ENCODE data around the gene NT5DC2. TPM values are rescaled to one million over a fixed set of nuclear protein-coding genes. Genes with fewer than 3 reads are reported as not detected.

NT5DC2 gene
- total RNA-seq, 1 experiment from 2014 or later, result 46.9 TPM

DNA sequence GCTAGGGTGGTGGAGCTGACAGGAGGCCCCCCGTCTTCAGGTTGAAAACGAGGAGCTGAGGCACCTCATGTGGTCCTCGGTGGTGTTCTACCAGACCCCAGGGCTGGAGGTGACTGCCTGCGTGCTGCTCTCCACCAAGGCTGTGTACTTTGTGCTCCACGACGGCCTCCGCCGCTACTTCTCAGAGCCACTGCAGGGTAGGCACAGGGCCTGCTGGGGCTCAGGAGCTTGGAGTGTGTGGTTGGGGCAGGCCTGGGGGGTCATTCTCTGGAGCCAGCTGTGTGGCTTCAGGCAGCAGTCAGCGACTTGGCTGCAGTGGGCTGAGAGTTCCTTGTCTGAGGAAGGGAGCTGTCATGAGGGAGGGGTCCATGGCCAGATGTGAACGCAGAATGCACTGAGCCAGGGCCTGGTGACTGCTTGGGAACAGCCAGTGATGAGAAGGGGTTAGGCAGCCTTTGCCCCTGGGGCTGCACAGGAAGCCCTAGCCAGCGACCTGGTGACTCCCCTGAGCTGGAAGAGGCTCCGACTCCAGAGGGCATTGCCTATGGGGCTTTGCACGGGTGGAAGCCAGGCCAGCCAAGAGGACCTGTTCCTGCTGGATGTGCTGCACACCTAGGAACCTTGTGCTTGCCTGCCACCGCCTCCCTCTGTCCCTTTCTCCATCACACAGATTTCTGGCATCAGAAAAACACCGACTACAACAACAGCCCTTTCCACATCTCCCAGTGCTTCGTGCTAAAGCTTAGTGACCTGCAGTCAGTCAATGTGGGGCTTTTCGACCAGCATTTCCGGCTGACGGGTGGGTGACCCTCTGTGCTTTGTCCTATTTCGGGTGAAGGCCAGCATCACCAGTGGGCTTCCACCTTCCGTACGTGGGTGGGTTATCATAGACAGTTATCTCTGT is 43.4 kb downstream of the NT5DC2 start:
- DNase-seq (ENCODE audit: low spot score), result no peak

DNA sequence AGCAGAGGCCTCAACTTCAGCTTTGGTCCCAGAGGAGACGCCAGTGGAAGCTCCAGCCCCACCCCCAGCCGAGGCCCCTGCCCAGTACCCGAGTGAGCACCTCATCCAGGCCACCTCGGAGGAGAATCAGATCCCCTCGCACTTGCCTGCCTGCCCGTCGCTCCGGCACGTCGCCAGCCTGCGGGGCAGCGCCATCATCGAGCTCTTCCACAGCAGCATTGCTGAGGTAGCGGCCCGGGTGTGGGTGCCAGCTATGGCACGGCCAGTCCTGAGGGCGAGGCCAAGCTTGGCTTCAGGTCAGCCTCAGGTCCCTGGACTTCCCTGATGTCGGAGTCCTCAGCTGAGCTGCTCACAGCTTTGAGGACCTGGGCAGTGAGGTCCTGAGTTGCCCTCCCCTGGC is 44.2 kb downstream of the NT5DC2 start:
- DNase-seq (ENCODE audit: low spot score), result no peak

DNA sequence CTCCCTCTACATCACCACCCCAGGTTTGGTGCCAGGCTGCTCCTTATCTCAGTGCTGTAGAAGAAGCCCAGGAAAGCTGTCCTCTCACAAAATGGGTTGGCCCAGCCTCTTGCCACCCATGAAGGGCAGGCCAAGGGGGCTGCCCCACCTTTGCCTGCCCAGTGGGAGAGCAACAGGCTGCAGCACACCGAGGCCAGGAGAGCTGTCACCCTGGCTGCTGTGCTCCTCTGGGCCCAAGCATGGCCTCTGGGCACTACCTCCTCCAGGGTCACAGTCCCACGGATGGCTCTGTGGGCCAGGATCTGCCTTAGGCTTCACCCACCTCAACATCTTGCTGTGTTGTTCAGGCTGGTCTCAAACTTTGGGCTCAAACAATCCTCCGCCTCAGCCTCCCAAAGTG is 44.9 kb downstream of the NT5DC2 start:
- no peak for DNase-seq (ENCODE audit: low spot score)

DNA sequence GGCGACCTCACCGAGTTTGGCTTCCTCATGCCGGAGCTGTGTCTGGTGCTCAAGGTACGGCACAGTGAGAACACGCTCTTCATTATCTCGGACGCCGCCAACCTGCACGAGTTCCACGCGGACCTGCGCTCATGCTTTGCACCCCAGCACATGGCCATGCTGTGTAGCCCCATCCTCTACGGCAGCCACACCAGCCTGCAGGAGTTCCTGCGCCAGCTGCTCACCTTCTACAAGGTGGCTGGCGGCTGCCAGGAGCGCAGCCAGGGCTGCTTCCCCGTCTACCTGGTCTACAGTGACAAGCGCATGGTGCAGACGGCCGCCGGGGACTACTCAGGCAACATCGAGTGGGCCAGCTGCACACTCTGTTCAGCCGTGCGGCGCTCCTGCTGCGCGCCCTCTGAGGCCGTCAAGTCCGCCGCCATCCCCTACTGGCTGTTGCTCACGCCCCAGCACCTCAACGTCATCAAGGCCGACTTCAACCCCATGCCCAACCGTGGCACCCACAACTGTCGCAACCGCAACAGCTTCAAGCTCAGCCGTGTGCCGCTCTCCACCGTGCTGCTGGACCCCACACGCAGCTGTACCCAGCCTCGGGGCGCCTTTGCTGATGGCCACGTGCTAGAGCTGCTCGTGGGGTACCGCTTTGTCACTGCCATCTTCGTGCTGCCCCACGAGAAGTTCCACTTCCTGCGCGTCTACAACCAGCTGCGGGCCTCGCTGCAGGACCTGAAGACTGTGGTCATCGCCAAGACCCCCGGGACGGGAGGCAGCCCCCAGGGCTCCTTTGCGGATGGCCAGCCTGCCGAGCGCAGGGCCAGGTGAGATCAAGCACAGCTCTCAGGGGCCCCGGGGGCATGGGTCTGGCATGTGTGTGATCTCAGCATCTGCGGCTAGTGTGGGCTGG is 45.6 kb downstream of the NT5DC2 start:
- DNase-seq (ENCODE audit: low spot score), result no peak

DNA sequence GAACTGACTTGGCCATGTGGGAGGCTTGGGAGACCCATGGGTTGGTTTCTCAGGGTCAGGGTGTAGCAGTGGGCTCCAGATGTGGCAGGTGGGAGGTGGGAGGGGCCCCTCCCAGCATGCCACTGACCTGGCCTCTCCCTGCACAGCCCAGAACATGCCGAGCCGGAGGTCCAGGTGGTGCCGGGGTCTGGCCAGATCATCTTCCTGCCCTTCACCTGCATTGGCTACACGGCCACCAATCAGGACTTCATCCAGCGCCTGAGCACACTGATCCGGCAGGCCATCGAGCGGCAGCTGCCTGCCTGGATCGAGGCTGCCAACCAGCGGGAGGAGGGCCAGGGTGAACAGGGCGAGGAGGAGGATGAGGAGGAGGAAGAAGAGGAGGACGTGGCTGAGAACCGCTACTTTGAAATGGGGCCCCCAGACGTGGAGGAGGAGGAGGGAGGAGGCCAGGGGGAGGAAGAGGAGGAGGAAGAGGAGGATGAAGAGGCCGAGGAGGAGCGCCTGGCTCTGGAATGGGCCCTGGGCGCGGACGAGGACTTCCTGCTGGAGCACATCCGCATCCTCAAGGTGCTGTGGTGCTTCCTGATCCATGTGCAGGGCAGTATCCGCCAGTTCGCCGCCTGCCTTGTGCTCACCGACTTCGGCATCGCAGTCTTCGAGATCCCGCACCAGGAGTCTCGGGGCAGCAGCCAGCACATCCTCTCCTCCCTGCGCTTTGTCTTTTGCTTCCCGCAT is 46.4 kb downstream of the NT5DC2 start:
- no peak for DNase-seq (ENCODE audit: low spot score)

DNA sequence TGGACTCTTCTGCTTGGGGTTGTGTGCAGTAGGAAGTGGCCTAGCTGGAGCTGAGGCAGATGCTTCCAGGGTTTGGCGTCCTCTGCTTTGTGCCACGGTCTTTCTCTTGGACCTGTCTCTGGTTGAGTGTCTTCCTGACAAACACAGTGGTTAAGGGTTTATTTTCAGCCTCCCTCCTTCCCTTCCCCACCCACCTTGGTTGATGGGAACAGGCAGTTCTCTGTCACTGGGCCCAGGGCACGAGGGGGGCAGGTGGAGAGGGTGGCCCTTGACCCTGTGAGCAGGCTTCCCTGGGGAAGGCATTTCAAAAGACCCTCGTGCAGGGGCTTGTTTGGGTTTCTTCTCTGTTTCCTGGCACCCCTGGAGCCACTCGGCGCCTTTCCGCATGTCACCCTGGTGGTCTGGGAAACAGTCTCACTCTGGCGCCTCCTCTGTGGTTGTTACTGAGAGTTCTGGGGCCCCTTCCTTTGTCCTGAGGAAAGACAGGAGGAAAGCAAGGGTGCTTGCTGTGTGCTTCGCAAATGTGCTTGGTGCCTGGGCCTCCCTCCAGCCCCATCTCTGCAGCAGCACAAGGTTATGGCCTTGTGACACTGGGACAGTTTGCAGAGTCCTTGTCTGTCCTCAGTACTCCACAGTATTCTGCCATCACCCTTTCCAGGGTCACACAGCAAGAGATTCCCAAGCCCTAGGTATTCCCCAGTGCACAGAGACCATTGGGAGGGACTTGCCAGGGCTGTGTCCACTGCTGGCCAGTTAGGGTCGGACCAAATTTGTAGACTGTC is 48.8 kb downstream of the NT5DC2 start:
- DNase-seq (ENCODE audit: low spot score), result no peak

DNA sequence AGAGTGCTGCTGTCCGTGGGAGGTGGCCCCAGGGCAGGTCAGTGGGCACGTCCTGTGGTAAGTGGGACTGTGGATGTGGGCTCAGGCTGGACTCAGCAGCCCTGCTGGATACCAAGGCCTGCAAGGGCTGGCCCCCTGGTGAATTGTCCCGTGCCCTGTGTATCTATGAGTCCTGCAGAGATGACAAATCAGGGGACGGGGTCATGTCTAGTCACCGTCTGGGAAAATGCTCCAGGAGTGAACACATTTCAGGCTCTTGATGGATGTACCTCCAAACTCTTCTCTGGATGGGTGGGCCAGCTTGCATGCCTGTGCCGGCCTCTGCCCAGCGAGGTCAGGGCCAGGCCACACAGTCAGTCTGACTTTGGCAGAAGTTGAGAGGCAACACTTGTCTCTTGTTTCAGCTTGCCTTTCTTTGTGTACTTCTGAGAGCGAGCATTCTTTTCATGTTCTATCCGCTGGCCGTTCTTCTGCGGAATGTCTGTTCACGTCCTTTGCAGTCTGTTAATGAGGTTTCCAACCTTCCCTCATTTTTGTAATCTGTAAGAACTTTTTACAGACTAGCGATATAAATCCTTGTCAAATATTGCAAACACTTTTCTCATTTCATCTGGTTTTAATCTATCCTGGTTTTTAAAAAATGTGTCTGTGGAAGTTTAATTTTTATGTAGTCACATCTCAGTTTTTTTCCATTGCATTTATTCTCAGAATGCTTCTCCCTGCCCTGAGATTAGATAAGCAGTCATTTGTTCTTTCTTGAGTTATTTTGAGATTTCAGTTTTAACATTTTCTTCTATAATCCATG is 49.9 kb downstream of the NT5DC2 start:
- DNase-seq (ENCODE audit: low spot score), result no peak

DNA sequence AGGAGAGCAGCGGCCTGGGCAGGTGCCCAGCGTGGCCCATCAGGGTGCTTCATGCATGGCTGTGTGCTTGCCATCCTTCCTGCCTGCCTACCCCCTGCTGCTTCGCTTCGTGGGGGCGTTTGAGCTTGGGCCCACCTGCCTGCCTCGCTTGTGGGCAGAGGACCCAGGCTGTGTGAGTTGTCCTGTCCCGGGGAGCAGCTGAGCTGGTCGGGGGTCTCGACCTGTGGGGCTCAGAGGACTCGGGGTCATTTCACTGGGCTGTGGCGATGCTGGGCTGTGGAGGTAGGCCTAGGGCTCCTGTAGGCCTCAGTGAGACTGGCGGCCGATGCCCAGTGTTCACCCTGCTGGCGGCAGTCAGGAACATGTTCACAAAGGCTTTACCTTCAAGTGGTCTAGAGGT is 50.6 kb downstream of the NT5DC2 start:
- DNase-seq (ENCODE audit: low spot score), result no peak

DNA sequence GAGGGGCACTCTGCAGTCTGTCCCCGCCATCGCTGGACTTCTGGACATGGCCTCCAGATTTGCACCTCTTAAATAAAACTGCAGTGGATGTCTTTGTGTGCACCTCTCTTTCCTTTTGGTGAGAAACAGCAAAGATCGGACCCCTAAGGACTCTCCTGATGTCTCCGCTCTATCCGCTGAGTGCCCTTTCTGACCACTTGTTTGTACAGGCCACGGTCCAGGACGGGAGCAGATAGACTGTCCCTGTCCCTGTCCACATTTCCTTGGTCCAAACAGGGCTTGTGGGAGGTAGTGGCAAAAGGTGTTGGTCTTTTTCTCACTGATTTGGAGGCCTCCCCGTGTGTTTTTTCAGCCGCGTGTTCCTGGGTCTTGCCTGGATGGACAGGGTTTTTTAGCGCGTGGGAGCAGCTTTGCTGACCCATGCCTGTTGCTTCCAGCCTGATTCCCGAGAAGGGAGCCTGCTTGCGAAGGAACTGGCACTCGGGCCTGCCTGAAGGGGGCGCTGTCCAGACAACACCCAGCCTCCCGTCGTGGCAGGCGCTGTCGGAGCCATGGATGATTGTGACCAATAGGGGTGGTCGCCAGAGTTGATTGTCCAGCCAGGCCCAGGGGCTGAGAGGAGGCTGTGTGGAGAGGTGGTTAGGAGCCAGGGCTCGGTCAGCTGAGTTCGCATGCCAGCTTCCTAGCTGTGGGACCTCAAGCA is 51.7 kb downstream of the NT5DC2 start:
- DNase-seq (ENCODE audit: low spot score), result no peak

DNA sequence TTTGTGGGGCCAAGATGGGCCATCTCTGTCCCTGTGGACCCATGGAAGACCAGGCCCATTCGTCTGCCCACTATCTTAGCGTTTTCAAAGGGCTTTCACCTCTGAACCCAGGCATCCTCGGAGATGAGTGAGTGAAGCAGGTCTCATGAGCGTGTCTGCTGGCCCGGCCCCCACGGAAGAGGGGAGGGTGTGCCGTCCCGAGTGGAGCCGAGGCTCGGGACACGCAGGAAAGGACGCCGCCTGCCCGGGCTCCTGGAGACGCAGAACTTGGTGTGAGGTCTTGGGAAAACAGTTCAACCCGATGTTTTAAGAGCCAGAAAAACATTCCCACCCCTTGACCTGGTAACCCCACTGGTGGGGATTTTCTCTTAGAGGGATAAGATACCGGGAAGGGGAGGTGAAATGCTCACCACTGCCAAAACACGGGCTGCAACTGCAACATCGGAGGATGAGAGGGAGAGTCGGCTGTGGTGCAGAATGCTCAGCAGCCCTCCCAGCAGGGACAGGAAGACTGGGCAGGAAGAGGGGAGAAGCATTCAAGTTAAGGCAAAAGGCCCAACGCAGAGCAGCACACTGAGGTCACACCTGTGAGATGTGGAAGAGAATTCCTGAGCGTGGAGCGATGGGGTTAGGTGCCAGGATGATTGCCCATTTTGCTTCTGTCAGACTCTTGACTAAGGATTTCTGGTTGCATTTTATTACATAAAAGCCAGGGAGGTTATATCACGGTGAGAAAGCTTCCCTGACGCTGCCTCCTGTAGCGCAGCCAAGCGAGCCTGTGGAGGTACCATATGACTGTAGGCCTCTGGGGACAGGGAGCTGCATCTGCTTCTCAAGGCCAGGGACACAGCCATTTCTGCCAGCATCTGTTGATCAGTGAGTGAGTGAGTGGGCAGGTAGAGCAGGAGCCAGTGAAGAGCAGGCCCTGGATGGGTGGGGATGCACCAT is 52.6 kb downstream of the NT5DC2 start:
- no peak for DNase-seq (ENCODE audit: low spot score)

DNA sequence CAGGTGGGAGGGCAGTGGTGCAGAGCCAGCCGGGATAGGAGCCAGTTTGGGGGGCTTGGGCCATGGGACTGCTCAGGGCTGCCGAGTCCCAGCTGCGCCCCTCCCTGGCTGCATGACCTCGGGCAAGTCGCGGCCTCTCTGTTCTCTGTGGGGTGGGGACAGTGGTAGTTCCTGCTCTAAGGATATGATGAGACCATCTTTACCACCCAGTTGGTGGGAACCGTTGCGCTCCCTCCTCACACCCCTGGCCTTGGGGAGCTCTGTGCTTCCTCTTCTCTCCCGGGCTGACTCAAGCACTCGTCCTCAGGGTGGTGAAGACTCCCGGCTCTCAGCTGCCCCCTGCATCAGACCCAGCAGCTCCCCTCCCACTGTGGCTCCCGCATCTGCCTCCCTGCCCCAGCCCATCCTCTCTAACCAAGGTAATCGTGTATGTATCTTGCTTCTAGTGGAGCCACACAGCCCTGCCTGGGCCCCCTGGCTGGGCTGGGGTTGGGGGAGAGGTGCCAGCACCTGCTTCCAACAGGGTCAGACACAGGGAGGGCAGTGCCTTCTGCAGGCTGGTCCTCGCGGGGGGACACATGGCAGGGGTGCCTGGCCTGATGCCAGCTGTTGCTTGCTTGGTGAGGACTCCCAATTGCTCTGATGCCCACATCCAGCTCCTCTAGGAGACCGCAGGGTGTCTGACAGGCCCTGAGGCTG is 53.6 kb downstream of the NT5DC2 start:
- DNase-seq (ENCODE audit: low spot score), result no peak

DNA sequence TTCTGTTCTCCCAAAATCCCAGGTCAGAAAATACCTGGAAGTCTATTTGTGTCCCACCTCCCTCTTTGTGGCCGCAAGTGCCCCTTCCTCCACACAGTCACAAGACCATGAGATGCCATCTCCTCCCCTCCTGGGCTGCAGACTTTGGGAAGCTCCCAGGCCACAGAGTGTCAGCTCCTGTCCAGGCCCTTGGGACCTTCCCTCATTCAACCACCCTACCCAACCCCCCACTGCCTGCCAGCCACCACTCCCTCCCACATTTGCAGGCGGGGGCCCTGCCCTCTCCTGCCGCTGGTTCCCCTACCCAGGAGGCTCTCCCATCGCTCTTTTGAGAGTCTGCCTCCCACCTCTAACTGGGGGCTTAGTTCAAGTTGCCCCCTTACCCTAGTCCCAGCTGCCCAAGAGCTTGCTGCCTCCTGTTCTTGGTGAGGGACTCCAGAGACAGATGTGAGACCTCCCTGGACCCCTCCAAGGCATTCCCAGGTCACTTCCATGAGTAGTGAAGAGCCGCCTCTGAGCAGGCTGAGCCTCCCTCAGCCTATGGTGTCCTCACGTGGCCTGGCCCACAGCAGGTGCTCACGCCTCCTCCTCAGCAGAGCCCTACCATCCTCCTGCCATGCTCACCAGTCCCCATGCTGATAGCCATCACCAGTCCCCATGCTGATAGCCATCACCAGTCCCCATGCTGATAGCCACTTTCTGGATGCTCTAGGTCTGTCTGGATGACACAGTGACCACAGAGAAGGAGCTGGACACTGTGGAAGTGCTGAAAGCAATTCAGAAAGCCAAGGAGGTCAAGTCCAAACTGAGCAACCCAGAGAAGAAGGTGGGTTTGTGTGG is 54.4 kb downstream of the NT5DC2 start:
- no peak for DNase-seq (ENCODE audit: low spot score)

DNA sequence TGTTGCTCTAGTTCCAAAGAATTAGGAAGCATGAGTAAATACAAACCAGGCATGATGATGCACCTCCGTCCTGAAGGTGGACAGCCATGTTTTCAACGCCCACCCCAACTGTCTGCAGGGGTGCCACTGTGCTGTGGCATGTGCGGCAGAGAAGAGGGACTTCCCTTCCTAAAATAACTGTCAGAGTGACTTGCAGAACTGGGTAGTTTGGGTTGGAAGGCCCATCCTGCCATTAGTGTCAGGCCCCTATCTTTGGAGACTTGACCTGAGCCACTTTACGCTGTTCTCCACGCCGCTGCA is 55.9 kb downstream of the NT5DC2 start:
- no peak for DNase-seq (ENCODE audit: low spot score)

DNA sequence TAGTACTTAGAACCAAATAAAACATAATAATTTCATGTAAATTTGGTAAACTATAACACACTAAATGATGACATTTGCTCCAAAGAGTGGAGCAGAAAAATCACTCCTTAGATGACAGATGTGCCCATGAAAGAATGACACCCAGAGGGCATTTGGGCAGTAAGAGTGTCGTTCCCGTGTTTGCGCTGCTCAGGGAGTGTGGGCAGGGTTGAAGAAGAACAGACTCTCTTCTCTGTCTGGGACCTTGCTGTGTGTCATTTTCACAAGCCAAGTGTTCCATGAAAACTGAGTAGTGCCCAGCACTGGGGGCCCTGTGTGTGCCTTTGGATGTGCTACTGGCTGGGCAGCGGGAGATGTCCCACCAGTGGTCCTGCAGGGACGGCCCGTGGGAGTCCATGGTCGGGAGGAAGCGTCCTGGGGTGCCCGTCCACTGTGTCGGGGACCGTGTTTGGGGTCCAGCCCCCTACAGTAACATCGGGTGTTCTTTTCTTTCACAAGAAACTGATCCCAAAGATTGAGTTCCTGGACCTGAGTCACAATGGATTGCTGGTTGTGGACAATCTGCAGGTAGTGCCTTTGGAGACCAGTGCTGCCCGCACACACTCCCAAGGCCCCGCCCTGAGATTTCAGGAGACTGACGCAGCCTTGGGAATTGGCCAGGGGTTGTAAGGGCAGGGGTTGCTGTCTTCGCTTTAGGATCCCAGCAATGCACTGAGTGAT is 56.4 kb downstream of the NT5DC2 start:
- no peak for DNase-seq (ENCODE audit: low spot score)

Data from H4 (cell line).